IMR-90 (cell line): ENCODE measurements around the gene KCNMA1. TPM values are rescaled to one million over a fixed set of nuclear protein-coding genes. Genes with fewer than 3 reads are reported as not detected.

ENCODE experiments used
- ATAC-seq: fragments of 200-7000 bp; cut with Tn5 transposase; 2 replicates; pipeline ENCODE4 v1.9.1; 2020; ENCODE audit warnings: low read depth, mild to moderate bottlenecking, moderate library complexity
- BruUV-seq: library from RNA; stranded (reverse); fragments of 400-500 nt; replicated peaks from 2 replicates; lab custom pipeline; 2021; lab: Mats Ljungman, UMichigan
- CTCF ChIA-PET: fragments of 300-600 bp; formaldehyde crosslinking; extraction: SDS; loops from one replicate; lab custom pipeline; 2021; ENCODE audit warnings: antibody characterized with exemption; lab: Yijun Ruan, JAX
- POLR2A ChIA-PET: fragments of 300-600 bp; sonication (Branson Sonifier 250); formaldehyde crosslinking; loops from one replicate; lab custom pipeline; 2022; ENCODE audit warnings: antibody characterized with exemption; ENCODE audit not compliant: unreplicated experiment; lab: Charles Lee
- DNase-seq: peaks from one replicate; pipeline ENCODE4 v3.0.0; 2013
- H2AFZ ChIP-seq: replicated peaks from 2 replicates; pipeline ENCODE3; 2013; ENCODE audit warnings: low read length, mild to moderate bottlenecking; ENCODE audit not compliant: poor library complexity
- H2AK5ac ChIP-seq: 2 replicates; pipeline ENCODE4 v1.6.1; 2013; ENCODE audit warnings: low read depth, low read length, inconsistent platforms
- H2AK9ac ChIP-seq: replicated peaks from 2 replicates; pipeline ENCODE3; 2013; ENCODE audit warnings: mild to moderate bottlenecking, low read depth, low read length, moderate library complexity; ENCODE audit not compliant: poor library complexity
- H2BK120ac ChIP-seq: 2 replicates; pipeline ENCODE4 v1.6.1; 2013; ENCODE audit warnings: low read depth, low read length, inconsistent platforms
- H2BK15ac ChIP-seq: 3 replicates; pipeline ENCODE4 v1.6.1; 2013; ENCODE audit warnings: low read depth, low read length, inconsistent platforms
- H2BK20ac ChIP-seq: 2 replicates; pipeline ENCODE4 v1.6.1; 2013; ENCODE audit warnings: low read depth, mild to moderate bottlenecking, inconsistent platforms, low read length, moderate library complexity
- H2BK5ac ChIP-seq: 2 replicates; pipeline ENCODE4 v1.6.1; 2013; ENCODE audit warnings: mild to moderate bottlenecking, low read depth, low read length, inconsistent platforms; ENCODE audit not compliant: poor library complexity, severe bottlenecking
- H3K14ac ChIP-seq: replicated peaks from 2 replicates; pipeline ENCODE4 v1.6.1; 2013; ENCODE audit warnings: low read depth, low read length, inconsistent platforms
- H3K18ac ChIP-seq: 2 replicates; pipeline ENCODE4 v1.6.1; 2013; ENCODE audit warnings: low read depth, low read length, control low read depth
- H3K23ac ChIP-seq: 2 replicates; pipeline ENCODE4 v1.6.1; 2013; ENCODE audit warnings: low read depth, low read length, inconsistent platforms
- H3K27ac ChIP-seq: 2 replicates; pipeline ENCODE4 v1.5.1; 2013; ENCODE audit warnings: mild to moderate bottlenecking, control low read depth, low read length; ENCODE audit not compliant: insufficient read depth
- H3K27me3 ChIP-seq: 2 replicates; pipeline ENCODE4 v1.6.1; 2013; ENCODE audit warnings: low read length; ENCODE audit not compliant: control insufficient read depth, insufficient read depth
- H3K36me3 ChIP-seq: 2 replicates; pipeline ENCODE4 v1.6.1; 2013; ENCODE audit warnings: low read length, mixed read lengths; ENCODE audit not compliant: control insufficient read depth, insufficient read depth
- H3K4ac ChIP-seq: 2 replicates; pipeline ENCODE4 v1.6.1; 2013; ENCODE audit warnings: low read depth, low read length, inconsistent platforms
- H3K4me1 ChIP-seq: 2 replicates; pipeline ENCODE4 v1.6.1; 2013; ENCODE audit warnings: low read length, mixed read lengths; ENCODE audit not compliant: control insufficient read depth, insufficient read depth
- H3K4me2 ChIP-seq: 2 replicates; pipeline ENCODE4 v1.6.1; 2013; ENCODE audit warnings: low read depth, mild to moderate bottlenecking, control low read depth, low read length, moderate library complexity
- H3K4me3 ChIP-seq: 2 replicates; pipeline ENCODE4 v1.5.1; 2013; ENCODE audit warnings: low read depth, mild to moderate bottlenecking, control low read depth, low read length, moderate library complexity; ENCODE audit not compliant: insufficient read depth
- H3K56ac ChIP-seq: 2 replicates; pipeline ENCODE4 v1.6.1; 2013; ENCODE audit warnings: low read length, inconsistent platforms; ENCODE audit not compliant: insufficient read depth; ENCODE audit errors: extremely low read depth
- H3K79me1 ChIP-seq, 2 experiments: 2 replicates each; pipeline ENCODE4 v1.6.1; 2013; ENCODE audit warnings: low read length in 2 of 2, inconsistent platforms in 1 of 2, low read depth in 1 of 2
- H3K9ac ChIP-seq: 2 replicates; pipeline ENCODE4 v1.6.1; 2013; ENCODE audit warnings: low read depth, low read length, control low read depth
- H3K9me1 ChIP-seq: 2 replicates; pipeline ENCODE4 v1.6.1; 2013; ENCODE audit warnings: low read length, inconsistent platforms; ENCODE audit not compliant: insufficient read depth
- H3K9me3 ChIP-seq: 2 replicates; pipeline ENCODE4 v1.6.1; 2013; ENCODE audit warnings: low read length; ENCODE audit not compliant: control insufficient read depth, insufficient read depth
- H4K20me1 ChIP-seq: 2 replicates; pipeline ENCODE4 v1.6.1; 2013; ENCODE audit warnings: low read length, inconsistent platforms; ENCODE audit not compliant: insufficient read depth
- H4K5ac ChIP-seq: 2 replicates; pipeline ENCODE4 v1.6.1; 2013; ENCODE audit warnings: mild to moderate bottlenecking, low read depth, low read length, control low read depth
- H4K8ac ChIP-seq, 2 experiments: 2 replicates each; pipeline ENCODE4 v1.6.1; 2013; ENCODE audit warnings: low read depth in 2 of 2, low read length in 2 of 2, control low read depth in 1 of 2, inconsistent platforms in 1 of 2
- H4K91ac ChIP-seq: 2 replicates; pipeline ENCODE4 v1.6.1; 2013; ENCODE audit warnings: low read depth, low read length, inconsistent platforms; ENCODE audit not compliant: insufficient read depth
- MXI1 ChIP-seq: IDR thresholded peaks from 2 replicates; pipeline ENCODE4 v1.6.1; 2012; ENCODE audit warnings: low read depth, mild to moderate bottlenecking, low read length, moderate library complexity, borderline replicate concordance
- RAD21 ChIP-seq: IDR thresholded peaks from 2 replicates; pipeline ENCODE4 v1.6.1; 2012; ENCODE audit warnings: low read length, improper control_type of control experiment
- WGBS, 2 experiments: methylation state at CpG; one replicate each; pipeline versions ENCODE4 v1.1.5 to v1.1.7; 2013; ENCODE audit warnings: missing lambda C conversion rate in 2 of 2; ENCODE audit not compliant: insufficient read length in 1 of 2; ENCODE audit errors: extremely low coverage in 2 of 2; 5-methylcytosine and 5-hydroxymethylcytosine counted together
- dilution Hi-C: fragments of 300-500 bp; cut with HindIII; formaldehyde crosslinking; loops from one replicate; pipeline ENCODE4 v1.14.3; 2018; ENCODE audit warnings: low sequenced_read_pairs; ENCODE audit not compliant: unreplicated experiment
- in situ Hi-C: fragments of 300-500 bp; cut with MboI; formaldehyde crosslinking; loops from 3 replicates; pipeline ENCODE4 v1.14.3; 2019; ENCODE audit warnings: low sequenced_read_pairs, inconsistent platforms, mixed read lengths
- intact Hi-C: fragments of 100-400 bp; cut with micrococcal nuclease; formaldehyde crosslinking; loops from 2 replicates; pipeline ENCODE4 v1.10.0; 2022
- polyA plus RNA-seq, 3 experiments: library from polyadenylated mRNA; depleted of rRNA; stranded (reverse); fragments of >200 nt; gene quantifications; 2 replicates each; pipeline ENCODE4 v1.2.3, GENCODE V29; 2012; ENCODE audit warnings: low replicate concordance in 1 of 3
- total RNA-seq: library from RNA; depleted of rRNA; stranded (reverse); fragments of >200 nt; gene quantifications from 2 replicates; pipeline ENCODE4 v1.2.3, GENCODE V29; 2012

KCNMA1 gene
- total and polyA plus RNA-seq, 2 of the 4 experiments (the other 2 are of a cell fraction), result 25.6 to 29.6 TPM

- BruUV-seq, result no TSS peak
- ChIA-PET CTCF (no interaction called here), POLR2A (no interaction called here)
- H3K4me2 ChIP-seq, result no peak overlapping the region
- no peak overlapping the region for H4K91ac ChIP-seq
- no CpG with 5 or more reads among the region's 2 CpGs for WGBS, 2 experiments
- H4K8ac ChIP-seq, result no peak overlapping the region
- no peak overlapping the region for H2BK15ac ChIP-seq
- peak overlapping the region; percentile 47; the same call in 1 of the 2 replicates for H2AK5ac ChIP-seq
- H3K27me3 ChIP-seq, result no peaks in the 10 kb centered on the region
- no peak overlapping the region for H2AFZ ChIP-seq
- intact Hi-C loops, result no loop called here
- H3K4me3 ChIP-seq, result no peak overlapping the region
- H3K18ac ChIP-seq, result no peak overlapping the region
- H3K56ac ChIP-seq, result no peak overlapping the region
- no peak overlapping the region for H2BK120ac ChIP-seq
- no peak overlapping the region for H3K14ac ChIP-seq
- H3K4me1 ChIP-seq, result peaks cover 23% of the 10 kb centered on the region
- dilution Hi-C loops, result no loop called here
- no peaks in the 10 kb centered on the region for H3K36me3 ChIP-seq
- H3K9me1 ChIP-seq, result peaks cover 23% of the 10 kb centered on the region
- no peak overlapping the region for H2BK5ac ChIP-seq
- no peak for DNase-seq
- in situ Hi-C loops, result no loop called here
- no peak overlapping the region for H3K4ac ChIP-seq
- TF ChIP-seq MXI1, result no peak
- TF ChIP-seq RAD21, result no peak
- no peaks in the 10 kb centered on the region for H4K20me1 ChIP-seq
- peaks cover 0 to 27% of the 10 kb centered on the region in 2 experiments; a peak in 2 of 4 replicates for H3K79me1 ChIP-seq
- no peak overlapping the region for H2BK20ac ChIP-seq
- H2AK9ac ChIP-seq, result no peak overlapping the region
- H3K9me3 ChIP-seq, result no peaks in the 10 kb centered on the region
- ATAC-seq, result no peak
- no peak overlapping the region for H3K23ac ChIP-seq
- H3K27ac ChIP-seq, result no peak overlapping the region
- H3K9ac ChIP-seq, result no peak overlapping the region
- no peak overlapping the region for H4K5ac ChIP-seq
Measured at GRCh38 chr10:77498829-77499228, 138.8 kb downstream of the KCNMA1 start.
